NCI-H2196 (cell line): Measurements from ENCODE around the gene ZNF785.
A peak's percentile ranks its signal among the peaks of the same experiment; 100 is the strongest.

ENCODE experiments used
- DNase-seq: peaks from one replicate; lab custom pipeline; 2025; ENCODE audit not compliant: unreplicated experiment; lab: John Stamatoyannopoulos, UW

The ZNF785 gene

GRCh38 chr16:30567160-30567990 is 18.1 kb downstream of the ZNF785 start:
- DNase-seq: no peak

- no peak for DNase-seq
Observed at GRCh38 chr16:30566531-30566930, 19.0 kb downstream of the ZNF785 start.

GRCh38 chr16:30565984-30566383 is 19.5 kb downstream of the ZNF785 start:
- DNase-seq: no peak

GRCh38 chr16:30565526-30565925 is 20.0 kb downstream of the ZNF785 start:
- DNase-seq: no peak

GRCh38 chr16:30562021-30562420 is 23.5 kb downstream of the ZNF785 start:
- no peak for DNase-seq

DNA sequence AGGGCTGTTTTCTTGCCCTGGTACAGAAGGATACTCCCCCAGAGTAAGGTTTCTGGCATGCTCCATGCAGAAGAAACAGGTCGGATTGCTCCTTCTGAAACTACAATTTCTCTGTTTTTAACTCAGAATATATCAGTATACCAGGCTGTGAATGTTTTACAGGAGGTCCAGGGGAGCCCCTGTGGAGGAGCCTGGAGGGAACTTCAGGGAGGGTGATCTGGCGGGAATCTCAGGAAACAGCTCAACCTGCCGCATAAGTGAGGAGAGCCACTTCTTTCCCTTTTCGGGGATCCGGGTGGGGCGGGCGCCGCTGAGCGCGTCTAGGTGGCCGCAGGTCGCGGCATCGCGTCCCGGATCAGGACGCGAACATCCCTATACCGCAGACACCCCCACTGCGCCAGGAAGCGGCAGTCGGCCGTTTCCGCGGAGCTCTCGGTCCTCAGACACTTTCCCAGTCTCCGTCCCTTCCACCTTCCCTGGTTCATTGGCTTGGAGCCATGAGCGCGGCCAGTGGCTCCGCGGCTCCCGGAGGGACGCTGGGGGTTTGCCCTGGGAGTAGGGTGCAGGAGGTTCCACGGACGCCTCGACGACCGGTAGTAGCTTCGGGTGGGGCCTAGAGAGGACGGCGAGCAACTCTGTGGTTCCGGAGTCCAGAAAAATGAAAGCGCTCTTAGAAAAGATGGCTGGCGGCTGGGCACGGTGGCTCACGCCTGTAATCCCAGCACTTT is 24.2 kb downstream of the ZNF785 start:
- DNase-seq: no peak

GRCh38 chr16:30559690-30560089 is 25.8 kb downstream of the ZNF785 start:
- no peak for DNase-seq

- no peak for DNase-seq
Observed at GRCh38 chr16:30558789-30559377, 26.6 kb downstream of the ZNF785 start.

GRCh38 chr16:30557957-30558788 is 27.3 kb downstream of the ZNF785 start, which contains the start of gene ZNF764:
ZNF764 (minus strand) TSS chr16:30558374; CDS start chr16:30558182, 192 bp downstream.
- peak; percentile 99 for DNase-seq

- no peak for DNase-seq
Observed at GRCh38 chr16:30557707-30557956, 27.9 kb downstream of the ZNF785 start.

DNA sequence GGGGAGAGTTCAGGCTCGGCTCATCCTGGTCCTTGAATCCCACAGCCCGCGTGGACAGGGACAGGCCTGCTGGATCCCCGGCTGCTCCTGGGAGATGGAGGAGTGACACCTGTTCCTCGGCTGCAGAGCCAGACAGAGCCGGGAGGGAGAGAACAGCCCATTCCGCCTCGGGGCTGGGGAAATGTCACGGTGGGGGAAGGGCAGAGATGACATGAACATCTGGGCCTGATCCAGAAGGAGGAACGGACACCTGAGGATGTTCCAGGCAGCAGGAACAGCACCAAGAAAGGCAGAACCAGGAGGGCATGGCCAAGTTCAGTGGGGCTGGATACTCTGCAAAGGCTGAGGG is 29.4 kb downstream of the ZNF785 start:
- DNase-seq: no peak

DNA sequence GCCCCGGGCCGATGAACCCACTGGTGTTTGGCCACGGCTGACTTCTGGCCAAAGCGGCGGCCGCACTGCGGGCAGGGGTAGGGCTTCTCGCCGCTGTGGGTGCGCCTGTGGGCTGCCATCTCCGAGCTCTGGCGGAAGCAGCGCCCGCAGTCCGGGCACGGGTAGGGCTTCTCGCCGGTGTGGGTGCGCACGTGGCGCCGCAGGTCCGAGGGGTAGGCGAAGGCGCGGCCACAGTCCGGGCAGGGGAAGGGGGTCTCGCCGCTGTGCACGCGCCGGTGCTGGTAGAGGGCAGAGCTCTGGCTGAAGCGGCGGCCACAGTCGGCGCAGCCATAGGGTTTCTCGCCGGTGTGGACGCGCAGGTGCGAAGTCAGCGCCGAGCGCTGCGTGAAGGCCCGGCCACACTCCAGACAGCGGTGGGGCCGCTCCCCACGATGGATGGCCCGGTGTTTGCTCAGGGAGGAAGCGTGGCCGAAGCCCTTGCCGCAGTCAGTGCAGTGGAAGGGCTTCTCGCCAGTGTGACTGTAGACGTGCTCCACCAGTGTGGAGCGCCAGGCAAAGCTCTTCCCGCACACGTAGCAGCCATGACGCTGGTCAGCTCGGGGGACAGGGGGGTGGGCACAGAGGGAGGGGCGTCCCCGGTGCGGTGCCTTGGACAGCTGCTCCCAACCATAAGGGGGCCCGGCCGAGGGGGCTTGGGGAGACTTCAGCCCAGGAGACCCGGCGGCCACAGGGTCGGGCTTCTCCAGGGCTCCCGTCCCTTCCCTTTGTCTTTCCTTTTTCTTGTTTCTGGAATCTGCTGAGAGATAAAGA is 30.0 kb downstream of the ZNF785 start:
- DNase-seq: no peak

- no peak for DNase-seq
Observed at GRCh38 chr16:30554557-30555314, 30.8 kb downstream of the ZNF785 start.

GRCh38 chr16:30553393-30553899 is 32.1 kb downstream of the ZNF785 start:
- no peak for DNase-seq

DNA sequence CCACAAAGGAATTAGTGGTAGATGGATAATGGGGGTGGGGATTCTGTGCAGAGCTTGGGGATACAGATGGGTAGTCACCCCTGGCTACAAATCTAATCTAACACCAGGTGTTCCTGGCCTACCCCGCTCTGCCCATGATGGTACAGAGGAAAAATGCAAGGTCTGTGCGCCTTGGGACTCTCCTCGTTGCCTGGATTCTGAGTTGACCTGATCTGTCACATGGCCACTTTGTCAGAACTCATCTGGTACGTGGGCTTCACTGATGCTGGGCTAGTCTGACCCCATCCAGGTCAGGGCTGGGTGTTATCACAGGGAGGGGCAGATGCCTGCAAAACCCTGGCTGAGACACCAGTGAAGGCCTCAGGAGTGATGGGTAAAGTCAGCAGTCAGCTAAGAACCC is 32.5 kb downstream of the ZNF785 start:
- no peak for DNase-seq

DNA sequence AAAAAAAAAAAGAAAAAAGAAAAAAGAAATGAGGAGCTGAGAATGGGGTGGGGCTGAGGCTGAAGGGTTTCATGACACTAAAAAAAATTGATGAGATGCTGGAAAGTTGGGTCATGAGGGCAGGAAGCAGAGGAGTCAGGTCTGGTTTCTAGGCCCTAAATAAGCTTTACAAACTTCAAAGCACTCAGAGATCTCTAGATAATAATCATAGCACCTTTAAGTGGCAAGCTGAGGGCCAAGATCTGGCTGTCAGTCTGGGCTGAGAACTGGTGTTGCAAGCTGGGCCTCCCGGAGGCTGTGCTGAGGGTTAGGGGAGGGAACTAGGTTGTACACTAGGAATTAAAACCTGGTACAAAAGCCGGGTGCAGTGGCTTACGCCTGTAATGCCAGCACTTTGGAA is 33.7 kb downstream of the ZNF785 start:
- peak; percentile 21 for DNase-seq

- DNase-seq: no peak
Observed at GRCh38 chr16:30548416-30549253, 36.9 kb downstream of the ZNF785 start.

- DNase-seq: no peak
Observed at GRCh38 chr16:30546115-30546514, 39.4 kb downstream of the ZNF785 start.

- DNase-seq: no peak
Observed at GRCh38 chr16:30543067-30543466, 42.4 kb downstream of the ZNF785 start.
